GM21390 (cell line): ENCODE results near the gene UNC5C.

Experiments used
- ATAC-seq: cut with Tn5 transposase; IDR thresholded peaks from one replicate; pipeline ENCODE4 v1.9.1; 2021; ENCODE audit not compliant: unreplicated experiment

The UNC5C gene

DNA sequence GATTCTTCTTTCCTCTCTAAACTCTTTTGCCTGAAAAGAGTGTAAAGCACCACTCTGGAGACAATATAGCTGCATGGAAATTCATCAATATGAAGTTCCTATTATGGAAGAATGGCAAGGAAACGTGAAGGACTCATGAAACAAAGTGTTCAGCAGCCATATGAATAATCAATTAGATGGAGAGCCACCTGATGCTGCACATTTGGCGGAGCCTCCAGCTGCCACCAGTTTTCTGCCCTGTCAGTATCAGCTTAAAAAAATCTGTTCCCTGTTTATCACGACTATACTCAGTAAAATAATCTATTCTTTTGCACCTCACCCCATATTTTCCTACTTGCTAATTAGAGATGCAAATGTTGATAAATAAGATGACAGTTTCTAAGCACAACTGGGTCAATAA is 276.0 kb downstream of the UNC5C start:
- ATAC-seq: no peak

GRCh38 chr4:95272036-95272435 is 276.7 kb downstream of the UNC5C start:
- ATAC-seq: no peak

- ATAC-seq: no peak
Observed at GRCh38 chr4:95268819-95269565, 279.8 kb downstream of the UNC5C start.

DNA sequence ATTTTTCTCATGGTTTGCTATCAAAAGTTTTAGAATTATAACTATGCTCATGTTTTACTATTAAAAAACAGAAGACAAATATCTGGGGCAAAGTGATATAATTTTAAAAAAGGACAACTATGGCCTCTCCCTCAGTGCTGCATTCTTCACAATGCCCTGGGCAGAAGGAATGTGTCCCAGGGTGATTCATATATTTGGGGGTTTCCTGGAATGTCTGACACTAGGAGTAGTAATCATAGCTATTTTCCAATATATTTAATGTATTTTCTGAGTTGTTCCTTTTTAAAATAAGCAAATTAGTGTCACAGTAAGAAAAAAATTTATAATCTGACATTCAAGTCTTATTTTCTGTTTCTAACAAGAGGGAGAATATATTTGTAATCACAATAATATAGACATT is 281.7 kb downstream of the UNC5C start:
- no peak for ATAC-seq

DNA sequence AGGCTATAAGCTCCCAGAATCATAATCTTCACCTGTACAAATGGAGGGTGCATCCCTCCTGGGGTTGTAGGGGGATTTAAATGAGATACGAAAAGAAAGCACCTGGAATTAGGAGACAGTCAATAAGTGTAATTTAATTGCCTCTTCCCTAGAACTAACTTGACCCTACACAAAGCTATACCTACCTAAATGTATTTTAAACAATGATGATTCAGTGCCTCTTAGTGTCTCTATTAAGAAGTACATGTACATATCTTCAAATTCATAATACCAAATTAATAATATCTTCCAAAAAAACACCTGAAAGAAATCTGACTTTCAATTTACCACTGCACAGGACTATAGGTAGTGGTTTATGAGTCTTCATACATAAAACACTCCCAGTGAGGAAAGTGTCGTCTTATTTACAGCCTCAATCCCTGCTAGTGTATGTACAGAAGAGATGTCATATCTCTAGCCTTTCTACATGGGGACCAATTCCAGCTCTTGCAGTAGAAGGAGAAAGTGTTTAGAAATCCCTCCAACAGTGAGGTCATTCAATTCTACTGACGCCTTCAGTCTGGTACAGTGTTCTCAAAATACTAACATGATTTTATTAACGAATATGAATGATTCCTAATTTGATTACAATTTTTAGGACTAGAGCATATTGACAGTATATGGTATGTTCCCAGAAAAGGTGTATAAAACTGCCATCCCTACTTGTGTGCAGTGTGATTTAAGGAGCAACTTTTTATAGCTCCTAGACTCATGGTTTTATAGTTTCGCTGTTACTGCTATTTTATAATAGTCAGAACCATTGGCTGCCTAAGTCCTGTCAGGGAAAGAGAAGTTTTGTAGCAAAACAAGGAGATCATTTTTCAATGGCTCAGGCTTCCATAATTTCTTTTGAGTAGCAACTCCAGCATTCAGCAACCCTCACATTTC is 282.7 kb downstream of the UNC5C start:
- ATAC-seq: no peak

DNA sequence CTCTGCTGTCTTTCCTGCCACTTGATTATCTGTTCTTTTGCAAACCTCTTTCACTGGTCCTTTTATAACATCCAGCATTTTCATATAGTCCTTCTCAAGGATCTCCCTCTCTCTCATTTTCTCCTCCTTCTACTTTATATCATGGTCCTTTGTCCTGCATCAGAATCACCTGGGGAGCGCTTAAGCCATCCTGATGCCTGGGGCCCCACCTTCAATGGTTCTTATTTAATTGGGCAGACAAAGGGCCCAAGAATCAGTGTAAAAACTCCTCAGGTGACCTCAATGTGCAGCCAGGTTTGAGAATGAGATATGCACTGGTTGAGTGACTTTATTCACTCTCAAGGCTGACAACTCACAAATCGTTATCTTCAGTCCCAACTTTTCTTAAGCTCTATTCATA is 283.9 kb downstream of the UNC5C start:
- no peak for ATAC-seq

DNA sequence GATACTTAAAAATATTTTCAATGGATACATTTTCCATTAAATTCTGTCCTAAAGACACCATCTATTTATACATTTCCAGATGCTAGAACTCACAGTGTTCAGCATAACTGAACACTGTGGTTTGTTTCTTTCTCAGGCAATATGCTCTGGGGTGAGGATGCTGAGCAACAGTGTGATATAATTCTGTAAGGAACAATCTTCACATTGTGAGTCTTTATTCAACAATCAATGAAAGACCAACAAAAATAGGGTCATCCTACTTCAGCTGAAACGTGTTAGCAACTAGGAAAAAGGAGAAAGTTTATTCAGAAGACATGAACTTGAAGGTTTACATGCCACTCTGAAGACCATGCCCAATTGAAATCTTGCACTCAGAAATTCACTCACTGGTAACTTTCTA is 284.8 kb downstream of the UNC5C start:
- ATAC-seq: no peak

DNA sequence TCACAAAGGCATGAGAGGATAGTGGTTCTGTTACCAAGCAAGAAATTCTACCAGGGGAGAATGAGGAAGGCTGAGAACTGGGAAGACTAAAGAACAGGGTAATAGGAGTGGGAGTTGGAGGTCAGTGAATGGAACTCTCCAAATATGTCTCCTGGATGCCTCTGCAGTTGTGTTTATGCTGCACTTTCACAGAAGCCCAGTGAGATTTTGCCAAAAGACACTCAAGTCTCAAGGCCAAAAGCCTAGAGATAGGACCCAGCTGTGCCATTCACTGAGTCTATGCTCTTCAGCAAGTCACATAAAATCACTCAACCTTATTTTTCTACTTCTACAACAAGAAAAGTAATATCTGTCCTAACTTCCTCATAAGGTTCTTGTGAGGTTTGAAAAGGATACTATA is 285.4 kb downstream of the UNC5C start:
- no peak for ATAC-seq

DNA sequence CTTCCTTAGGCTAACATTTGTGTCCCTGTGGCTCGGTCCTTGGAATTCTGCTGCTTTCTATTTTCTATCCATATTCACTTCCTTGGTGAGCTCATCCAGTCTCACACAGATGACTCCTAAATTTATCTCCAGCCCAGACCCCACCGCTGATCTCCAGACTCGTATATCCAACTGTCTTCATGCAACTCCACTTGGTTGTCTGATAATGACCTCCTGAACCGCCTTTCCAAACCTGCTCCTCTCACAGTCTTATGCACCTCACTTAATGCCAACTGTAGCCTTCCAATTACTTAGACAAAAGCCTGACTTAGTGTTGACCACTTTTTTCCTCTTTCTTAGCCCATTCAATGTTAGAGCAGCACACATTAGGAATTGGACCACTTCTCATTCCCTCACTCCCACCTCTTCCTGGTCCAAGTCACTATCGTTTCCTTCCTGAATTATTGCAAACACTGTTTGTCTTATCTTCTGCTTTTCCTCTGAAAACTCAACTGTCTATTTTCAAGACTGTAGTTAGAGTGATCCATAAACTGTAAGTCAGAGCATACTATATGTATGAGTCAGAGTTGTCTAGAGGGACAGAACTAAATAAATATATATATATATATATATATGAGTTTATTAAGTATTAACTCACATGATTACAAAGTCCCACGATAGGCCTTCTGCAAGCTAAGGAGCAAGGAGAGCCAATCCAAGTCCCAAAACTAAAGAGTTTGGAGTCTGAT is 292.5 kb downstream of the UNC5C start:
- no peak for ATAC-seq

GRCh38 chr4:95255396-95256107 is 293.2 kb downstream of the UNC5C start:
- ATAC-seq: no peak

DNA sequence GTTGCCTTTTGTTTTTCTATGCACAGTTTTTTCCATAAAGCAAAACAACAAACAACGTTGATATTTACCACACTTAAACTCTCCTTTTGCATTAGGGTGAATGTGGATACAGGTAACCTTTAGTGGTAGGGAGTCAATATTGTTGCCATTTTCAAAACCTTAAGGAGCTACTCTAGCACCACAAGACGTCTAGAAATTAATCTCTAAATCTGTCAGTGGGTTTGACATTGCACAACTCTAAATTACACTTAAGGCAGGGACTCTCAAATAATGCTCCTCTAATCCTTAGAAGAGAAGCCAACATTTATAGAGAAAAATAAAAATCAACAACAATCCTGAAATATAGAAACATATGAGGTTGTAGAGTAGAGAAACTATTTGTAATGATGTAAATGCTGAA is 297.2 kb downstream of the UNC5C start:
- no peak for ATAC-seq

- no peak for ATAC-seq
Observed at GRCh38 chr4:95250544-95251137, 298.1 kb downstream of the UNC5C start.

- no peak for ATAC-seq
Observed at GRCh38 chr4:95249426-95250021, 299.2 kb downstream of the UNC5C start.

- ATAC-seq: no peak
Observed at GRCh38 chr4:95248720-95249425, 299.9 kb downstream of the UNC5C start.

GRCh38 chr4:95243892-95244291 is 304.9 kb downstream of the UNC5C start:
- no peak for ATAC-seq

GRCh38 chr4:95238554-95238953 is 310.2 kb downstream of the UNC5C start:
- ATAC-seq: no peak

DNA sequence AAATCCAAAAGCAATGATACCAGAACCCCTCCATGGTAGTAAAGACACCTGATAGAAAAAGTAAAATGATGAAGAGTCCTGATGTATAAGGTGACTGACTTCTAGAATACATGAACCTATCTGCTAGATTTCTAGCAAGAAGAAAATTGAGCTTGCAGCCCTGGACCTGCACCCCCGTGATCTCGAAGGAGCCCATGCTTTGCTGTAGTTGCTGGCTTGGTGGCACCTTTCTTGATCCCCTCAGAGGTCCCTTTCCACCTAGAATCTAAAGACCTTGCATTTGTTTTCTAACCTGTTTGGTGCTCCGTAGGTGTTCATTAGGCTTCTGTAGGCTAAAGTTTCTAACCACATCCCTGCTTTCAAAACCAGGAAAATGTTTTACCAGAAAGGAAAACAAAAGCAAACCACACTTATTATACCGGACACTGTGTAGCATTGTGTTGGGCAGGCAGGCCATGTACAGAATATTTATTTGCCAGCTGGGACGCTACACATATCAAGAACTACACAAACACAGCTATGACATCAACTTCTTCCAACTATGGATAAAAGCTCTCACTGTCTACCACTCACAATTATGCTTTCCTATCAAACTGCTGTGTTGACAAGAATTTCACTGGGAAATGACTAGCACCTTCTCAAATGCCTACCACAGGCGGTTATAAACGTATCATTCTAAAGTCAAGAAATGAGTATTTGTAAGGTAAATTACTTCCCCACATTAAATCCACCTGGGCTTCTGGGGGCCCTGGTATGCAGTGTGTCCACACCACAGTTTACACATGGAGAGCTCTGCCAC is 316.2 kb downstream of the UNC5C start:
- ATAC-seq: no peak

- ATAC-seq: no peak
Observed at GRCh38 chr4:95231681-95232080, 317.1 kb downstream of the UNC5C start.

DNA sequence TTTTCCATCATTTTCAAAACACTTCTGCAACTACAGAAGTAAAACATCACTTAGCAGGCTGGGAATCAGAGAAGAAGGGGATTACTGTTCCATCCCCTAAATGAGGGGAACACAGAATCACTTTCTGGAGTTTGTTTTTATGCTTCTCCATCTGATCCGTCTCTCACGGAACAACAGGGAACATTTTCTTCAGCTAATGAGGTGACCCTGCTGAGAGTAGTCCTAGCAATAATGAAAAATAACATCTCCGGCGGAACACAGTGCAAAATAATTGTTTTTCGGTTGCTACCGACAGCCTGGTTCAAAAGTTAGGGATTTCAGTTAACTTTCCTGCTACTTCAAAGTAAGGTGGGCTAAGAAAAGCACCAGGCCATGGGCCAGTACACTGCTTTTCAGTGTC is 322.9 kb downstream of the UNC5C start:
- ATAC-seq: no peak
